GM21825 (cell line): ENCODE data around the gene NTSR2.

Experiments used
- ATAC-seq: cut with Tn5 transposase; IDR thresholded peaks from one replicate; pipeline ENCODE4 v1.9.1; 2021; ENCODE audit warnings: mild to moderate bottlenecking, moderate library complexity; ENCODE audit not compliant: unreplicated experiment

The NTSR2 gene, protein sequence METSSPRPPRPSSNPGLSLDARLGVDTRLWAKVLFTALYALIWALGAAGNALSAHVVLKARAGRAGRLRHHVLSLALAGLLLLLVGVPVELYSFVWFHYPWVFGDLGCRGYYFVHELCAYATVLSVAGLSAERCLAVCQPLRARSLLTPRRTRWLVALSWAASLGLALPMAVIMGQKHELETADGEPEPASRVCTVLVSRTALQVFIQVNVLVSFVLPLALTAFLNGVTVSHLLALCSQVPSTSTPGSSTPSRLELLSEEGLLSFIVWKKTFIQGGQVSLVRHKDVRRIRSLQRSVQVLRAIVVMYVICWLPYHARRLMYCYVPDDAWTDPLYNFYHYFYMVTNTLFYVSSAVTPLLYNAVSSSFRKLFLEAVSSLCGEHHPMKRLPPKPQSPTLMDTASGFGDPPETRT

DNA sequence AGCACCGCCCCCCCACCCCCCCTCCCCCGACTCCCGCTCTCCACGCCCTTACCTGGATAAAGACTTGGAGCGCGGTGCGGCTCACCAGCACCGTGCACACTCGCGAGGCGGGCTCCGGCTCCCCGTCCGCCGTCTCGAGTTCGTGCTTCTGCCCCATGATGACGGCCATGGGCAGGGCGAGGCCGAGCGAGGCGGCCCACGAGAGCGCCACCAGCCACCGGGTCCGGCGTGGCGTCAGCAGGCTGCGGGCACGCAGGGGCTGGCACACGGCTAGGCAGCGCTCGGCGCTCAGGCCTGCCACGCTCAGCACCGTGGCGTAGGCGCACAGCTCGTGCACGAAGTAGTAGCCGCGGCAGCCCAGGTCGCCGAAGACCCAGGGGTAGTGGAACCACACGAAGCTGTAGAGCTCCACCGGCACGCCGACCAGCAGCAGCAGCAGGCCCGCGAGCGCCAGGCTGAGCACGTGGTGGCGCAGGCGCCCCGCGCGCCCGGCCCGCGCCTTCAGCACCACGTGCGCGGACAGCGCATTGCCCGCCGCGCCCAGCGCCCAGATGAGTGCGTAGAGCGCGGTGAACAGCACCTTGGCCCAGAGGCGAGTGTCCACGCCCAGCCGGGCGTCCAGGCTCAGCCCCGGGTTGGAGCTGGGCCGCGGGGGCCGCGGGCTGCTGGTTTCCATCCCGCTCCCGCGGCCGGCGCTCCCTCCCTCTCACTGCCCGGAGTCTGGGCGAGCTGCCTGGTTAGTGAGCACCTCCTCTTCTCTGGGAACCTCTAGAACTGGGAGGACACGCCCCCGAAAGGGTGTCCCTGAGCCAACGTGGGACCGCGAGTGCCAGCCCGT, at the start of gene NTSR2:
Gene NTSR2 (minus strand): TSS at position 742 of the 838 bp plus-strand sequence. CDS start 66 bp downstream, at position 676.
- no peak for ATAC-seq

DNA sequence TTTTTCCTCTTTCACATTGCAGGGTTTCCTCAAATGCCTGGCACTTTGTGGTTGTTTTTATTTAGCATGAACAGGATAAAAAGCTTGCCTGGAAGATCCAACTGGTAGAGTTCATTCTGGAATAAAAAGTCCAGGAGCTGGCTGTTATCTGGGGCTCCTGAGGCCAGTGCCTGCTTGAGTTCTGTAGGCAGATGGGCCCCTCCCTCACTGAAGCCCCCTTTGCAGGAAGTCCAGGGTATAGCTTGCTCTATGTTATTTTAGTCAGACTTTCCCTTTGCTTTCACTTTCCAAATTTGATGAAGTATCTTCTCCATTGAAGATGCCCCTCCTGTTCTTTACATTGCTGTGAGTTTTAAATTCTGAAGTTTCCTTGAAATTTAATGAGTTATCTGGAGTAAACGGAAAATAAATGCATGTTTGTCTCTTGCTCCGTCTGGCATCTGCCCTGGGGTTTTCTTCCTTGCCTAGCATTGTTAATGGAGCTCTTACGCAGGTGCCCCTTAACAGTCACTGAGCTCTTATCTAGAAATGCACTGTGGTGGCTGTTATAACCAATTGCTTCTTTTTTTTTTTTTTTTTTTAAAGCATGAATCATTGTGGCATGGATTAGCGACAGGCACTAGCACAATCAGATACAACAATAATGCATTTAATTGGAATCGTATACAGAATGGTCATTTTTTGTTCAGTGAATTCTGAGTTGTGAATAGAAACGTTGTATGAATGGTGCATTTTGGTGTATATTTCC, 49.4 kb upstream of the NTSR2 start:
- no peak for ATAC-seq

DNA sequence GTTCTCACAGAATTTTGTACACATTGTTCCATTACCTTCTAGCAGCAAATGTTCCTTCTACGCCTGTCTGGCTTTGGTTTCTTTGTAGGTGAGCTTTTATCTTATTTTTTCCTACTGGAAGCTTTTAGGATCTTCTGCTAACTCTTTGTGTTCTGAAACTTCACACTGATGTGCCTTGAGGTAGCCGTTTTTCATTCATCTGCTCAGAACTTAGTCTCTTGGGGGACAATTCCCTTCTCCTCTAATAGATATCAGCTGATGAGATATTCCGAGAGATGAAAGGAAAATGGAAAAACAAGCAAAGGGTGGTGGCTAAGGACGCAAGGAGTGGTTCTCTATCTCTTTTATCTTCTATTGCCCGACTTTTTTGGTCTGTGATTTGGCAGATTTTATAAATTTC, 48.6 kb upstream of the NTSR2 start:
- no peak for ATAC-seq

DNA sequence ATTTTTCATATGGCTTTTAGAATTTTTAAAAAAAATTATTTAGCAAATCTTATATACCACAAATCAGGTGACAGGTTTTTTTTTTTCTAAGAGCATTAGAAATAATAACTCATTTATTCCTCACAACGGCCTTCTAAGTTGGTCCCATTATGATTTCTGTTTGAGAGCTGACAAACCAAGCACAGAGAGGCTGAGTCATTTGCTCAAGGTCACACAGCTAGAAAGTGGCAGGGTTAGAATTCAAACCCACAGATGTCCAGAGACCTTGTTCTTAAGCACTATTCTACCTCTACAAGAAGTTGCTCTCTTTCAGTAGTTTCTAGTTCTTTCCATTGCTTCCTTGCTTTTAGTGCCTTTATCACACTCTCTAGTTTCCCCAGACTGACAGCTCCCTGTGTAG, 47.6 kb upstream of the NTSR2 start:
- no peak for ATAC-seq

DNA sequence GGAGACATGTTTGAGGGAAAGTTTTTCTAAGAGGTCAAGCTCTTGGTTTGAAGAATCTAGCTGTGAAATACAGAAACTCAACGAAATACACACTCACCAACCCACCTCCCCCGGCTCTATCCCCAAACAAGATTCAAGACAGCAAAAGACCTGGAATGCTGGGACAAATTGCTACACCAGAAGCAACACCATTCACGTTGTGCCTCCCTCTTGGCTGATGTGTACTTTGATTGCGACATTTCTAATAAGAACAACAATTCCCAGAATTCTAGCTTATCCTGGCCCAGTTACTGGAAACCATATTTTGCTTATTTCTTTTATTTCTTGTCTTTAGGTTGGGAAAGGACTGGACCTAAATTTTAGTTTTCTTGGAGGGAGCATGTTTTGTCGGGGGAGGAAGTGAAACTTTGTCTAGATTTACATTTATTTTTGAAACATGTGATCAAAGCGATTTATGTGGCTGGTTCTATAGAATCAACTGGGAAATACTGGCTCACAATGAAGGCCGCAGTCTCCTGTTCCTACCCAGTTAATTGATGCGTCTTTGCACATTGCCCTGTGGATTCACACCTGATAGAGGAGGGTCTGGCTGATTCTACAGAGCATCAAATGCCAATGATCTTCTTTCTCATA, 46.8 kb upstream of the NTSR2 start:
- ATAC-seq = no peak

DNA sequence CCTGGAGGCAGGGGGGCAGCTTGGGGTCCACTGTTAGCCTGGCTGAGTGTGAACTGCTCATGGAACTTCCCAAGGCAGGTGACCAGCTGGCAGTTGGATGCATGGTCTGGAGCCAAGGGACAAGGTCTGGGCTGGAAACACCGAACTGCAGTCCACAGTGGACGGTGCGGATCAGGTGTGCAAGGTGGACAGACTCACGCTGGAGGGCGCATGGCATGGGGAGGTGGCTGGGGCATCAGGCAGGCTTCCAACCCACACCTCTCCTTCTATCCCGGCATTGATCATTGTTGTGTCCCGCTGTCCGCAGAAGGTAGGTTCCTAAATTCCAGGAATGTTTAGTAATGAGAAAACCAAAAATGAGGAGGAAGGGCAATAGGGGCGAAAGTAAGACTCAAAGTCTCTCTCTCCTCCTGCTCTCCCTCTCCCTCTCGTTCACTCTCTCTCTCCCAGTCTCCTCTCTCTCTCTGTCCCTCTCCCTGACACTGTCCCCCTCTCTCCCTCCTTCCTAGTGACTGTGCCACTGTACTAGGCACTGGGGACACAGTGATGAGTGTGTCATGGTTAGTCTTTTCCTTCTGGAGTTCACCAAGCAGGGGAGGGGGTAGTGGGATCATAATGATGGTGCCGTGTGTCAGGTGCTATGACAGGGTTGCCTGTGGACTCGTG, 46.1 kb upstream of the NTSR2 start:
- no peak for ATAC-seq

DNA sequence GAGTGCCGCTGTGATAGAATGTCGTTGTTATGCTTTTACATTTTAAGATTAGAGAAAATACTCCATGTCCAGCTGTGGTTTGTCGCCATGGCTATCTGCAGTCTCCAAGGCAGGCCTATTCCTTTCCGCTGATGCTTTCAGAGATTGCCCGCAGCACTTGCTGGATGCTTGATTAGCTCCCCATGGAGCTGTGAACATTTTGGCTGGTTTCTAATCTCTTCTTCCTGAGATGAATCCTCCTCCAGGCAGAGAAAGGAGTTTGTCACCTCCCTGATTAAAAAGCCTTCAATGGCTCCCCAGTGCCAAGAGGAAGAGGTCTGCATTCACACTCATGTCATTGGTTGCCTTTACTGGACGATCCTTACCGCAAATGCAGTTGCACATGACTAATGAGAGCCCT, 43.8 kb upstream of the NTSR2 start:
- ATAC-seq = no peak

DNA sequence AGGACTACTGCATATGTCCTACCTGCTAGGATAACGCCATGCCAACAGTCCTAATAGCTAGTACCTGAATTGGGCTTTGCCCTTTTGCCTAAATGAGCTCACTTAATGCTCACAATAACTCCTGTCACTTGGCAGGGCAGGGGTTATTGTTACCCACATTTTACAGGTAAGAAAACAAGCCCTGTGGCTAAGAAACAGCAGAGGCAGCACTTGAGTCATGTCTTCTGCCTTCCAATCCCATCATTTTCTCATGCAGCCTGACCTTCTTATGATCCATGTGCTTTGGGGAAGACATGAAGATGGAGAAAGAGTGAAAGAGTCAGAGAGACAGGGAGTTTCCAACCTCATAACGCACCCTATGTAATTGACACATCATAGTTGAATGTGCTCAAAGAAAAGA, 42.9 kb upstream of the NTSR2 start:
- ATAC-seq = no peak

DNA sequence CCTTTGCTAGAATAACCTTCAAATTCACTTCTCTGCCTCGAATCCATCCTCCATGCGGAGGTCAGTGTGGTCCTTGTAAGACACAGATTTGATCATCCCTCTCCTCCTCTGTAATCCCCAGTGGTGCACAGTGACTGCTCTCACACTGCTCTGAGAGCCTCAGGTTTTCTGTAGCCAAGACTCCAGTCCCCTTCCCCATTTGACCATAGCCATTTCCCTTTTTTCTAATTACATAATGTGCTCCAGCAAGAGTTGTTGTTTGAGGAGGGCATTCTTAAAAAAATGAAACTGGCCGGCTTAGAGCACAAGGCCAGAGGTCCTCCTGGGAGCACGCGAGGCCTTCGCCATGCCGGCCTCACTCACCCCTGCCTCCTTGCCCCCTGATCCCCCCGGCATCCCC, 41.8 kb upstream of the NTSR2 start:
- ATAC-seq = no peak

DNA sequence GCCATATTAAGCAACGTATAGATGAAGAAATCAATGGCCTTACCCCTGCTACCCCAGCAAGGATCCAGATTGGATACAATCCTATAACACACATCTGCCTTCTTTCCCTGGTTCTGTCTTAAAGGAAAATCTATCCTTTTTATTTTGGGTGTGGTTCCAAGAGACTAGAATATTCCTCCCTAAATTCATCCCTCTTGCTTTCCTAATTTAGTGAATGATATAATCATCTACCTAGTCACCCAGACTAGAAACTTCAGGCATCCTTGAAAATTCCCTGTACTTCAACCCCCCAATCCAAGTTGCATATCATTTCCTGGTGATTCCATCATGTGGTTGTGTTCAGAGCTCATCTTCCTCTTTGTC, 41.3 kb upstream of the NTSR2 start:
- ATAC-seq = no peak

DNA sequence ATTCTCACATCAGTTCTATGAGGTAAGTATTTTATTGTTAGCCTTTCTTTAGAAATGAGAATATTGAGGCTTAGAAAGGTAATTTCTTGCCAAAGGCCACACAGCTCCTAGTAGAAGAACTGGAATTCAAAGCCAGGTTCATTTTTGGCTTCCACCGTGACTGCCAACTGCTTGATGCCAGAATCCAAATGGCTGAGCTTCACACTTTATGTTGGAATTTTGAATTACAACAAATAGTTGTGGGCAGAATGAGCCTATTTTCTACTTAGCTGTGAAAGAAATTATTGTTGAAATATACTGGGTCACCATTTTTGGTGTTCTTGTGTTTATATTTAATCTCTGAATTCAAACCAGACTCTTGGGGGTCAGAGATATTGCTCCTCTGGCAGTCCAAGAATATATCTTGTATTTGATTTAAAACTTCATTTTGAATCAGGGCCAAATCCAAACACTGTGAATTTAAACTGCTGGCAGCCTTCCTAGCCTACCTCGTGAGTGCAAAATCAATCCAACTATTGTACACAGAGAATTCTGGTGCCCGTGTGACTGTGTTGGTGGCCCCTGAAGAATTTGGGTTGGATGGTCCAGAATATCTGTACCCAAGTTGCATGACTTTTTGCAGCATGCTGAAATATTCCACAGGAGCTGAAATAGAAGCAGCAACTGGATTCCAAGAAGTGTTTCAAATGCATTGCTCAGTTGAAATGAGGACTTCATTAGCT, 40.8 kb upstream of the NTSR2 start:
- no peak for ATAC-seq

DNA sequence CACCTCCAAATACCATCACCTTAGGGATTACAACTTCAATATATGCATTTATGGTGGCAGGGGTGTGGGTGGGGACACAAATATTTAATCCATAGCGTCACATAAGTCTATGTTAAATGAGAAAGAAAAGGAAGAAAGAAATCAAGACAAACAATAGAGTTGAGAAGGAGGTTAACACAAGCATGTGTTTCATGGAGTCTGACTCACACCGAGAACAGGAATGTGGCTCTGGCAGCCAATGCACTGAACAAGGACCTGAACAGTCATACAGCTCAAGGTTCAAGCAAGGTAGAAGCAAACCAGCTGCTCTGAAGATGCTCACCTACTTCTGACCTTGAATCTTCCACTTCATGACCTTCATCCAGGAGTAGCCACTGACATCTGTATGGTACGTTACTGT, 40.2 kb upstream of the NTSR2 start:
- ATAC-seq = no peak

DNA sequence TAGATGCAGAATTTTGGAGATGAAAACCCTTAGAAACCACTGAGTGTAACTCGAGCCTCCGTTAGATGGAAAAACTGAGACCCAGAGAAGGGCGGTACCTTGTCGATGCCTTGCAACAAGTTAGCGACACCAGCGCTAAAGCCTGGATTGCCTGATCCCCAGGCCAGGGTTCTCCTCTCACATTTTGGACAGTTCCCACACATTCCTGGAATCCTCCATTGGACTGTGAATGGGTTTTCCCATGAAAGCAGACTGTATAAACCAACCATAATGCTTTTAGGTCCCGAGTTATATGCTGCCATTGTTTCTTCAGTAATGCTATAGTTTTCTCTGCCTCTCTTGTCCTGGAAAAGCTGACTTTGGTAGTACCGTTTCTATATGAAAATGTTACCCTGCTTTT, 39.3 kb upstream of the NTSR2 start:
- no peak for ATAC-seq

DNA sequence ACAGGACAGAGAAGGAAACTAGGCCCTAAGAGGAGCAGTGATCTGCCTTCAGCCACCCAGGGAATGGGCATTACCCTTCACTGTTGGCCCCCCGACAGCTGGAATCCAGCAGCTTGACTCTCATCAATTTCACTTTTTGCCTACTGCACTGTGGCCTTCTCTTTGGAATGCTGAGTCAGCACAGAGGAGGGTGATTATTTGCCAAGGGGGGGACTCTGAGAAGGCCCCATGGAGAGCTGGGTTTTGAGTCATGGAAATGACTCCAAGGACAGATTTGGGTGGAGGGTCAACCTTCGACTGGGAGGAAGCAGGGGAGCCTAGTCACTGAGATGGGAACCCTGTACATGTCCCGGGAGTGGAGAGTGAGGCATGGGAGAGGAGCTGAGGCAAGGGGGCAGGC, 38.1 kb upstream of the NTSR2 start:
- ATAC-seq = no peak

DNA sequence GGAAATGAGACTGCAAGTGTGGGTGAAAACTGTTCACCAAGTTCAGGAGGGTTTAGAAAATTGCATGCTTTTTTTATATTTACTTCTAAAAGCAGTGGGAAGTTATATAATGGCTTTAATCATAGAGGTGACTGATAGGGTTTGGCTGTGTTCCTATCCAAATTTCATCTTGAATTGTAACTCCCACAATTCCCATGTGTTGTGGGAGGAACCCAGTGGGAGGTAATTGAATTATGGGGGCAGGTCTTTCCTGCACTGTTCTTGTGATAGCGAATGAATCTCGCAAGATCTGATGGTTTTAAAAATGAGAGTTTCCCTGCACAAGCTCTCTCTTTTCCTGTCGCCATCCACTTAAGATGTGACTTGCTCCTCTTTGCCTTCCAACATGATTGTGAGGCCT, 35.7 kb upstream of the NTSR2 start:
- no peak for ATAC-seq

DNA sequence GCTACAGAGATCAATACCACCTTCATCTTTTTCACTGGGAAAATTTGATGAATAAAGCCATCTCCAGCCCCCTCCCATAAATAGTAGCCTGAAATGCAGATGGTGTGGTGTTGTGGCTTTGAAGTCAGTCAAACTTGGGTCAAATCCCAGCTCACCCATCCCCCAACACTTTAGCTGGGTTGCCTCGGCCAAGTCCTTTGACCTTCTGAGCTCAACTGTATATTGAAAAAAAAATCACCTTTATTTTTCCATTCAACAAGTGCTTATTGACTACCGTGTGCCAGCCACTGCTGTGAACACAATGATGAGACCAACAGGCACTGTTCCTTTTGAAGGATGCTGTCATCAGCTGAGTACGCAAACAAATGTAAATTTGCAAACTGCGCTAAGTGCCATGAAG, 35.1 kb upstream of the NTSR2 start:
- ATAC-seq = no peak

DNA sequence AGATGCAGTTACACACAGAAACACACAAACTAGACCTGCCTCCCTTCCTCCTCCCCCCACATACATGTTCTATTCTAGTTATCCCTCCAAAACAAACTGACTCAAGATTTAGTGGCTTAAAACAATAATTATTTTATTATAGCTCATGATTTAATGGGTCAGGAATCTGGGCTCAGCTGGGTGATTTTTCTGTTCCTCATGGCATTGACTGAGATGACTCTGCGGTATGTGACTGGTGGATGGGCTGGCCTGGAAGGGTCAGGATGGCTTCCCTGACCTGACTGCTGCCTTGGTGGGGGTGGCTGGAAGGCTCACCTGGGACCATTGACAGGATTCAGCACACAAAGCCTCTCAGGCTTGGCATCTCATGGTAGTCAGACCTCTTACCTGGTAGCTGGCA, 33.7 kb upstream of the NTSR2 start:
- ATAC-seq = no peak

DNA sequence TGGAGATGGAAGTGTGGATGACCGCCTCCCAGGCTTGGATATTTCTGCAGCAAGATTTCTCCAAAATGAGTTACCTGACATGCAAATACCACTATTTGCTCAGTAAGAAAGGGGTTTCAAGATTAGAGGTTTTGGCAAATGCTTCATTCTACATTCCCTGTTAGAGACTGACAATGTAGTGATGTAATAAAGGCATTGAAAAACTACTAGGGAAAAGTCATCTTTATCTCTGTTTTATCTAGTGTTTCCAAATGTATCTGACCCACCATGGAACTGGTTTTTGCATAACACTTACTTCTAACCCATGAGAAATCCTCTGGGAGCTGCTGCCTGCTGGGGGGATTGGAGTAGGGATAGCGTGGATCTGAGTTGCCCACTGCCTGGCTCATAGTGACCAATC, 33.0 kb upstream of the NTSR2 start:
- no peak for ATAC-seq

DNA sequence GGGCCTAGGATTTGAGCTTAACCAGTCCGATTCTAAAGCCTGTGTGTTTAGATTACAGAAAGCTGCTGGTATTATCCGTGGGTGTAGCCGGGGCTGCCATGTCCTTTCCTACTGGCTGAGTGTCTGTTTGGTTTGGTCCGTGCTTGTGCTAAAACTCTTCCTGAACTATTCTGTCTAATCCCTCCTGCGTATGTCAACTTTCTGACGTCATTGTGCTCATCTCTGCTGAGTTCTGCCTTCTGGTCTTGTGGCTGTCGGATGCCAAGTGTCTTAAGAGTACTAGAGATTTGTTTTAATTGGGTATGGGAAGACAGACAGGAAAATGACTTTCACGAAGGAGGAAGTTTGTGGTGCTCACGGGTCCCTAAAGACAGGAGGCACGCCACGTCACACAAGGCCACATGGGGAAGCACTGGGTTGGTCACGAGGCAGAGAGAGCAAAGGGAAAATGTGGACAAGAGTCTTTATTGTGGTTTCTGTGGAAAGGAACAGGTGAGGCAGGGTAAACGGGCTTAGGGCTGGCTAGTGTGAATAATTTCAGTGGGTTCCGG, 31.8 kb upstream of the NTSR2 start:
- no peak for ATAC-seq

DNA sequence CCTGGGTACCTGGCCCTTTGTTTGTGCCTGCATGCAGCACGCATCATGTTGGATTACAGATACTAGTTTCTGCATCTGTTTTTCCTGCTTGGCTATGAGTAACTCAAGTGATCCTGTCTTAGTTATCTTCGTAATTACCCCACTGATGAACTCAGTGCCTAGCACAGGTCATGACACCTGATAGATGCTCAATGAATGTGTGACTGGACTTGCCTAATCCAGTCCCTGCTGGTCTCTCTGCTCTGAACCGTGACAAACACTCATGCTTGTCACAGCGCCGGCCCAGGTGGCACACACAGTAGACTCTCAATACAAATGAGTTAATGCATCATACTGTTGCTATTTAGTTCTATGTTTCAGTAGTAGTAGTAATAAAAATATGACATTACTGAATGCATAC, 31.2 kb upstream of the NTSR2 start:
- ATAC-seq = no peak
